Ishikawa (cell line): ENCODE results near the gene GBX1.

Experiments
- CEBPB ChIP-seq: IDR thresholded peaks from 2 replicates; pipeline ENCODE4 v1.6.1; 2012
- CREB1 ChIP-seq: IDR thresholded peaks from 2 replicates; pipeline ENCODE4 v1.6.1; 2012; ENCODE audit warnings: low read depth
- EGR1 ChIP-seq: IDR thresholded peaks from 2 replicates; pipeline ENCODE4 v1.6.1; 2012
- EP300 ChIP-seq: IDR thresholded peaks from 2 replicates; pipeline ENCODE4 v1.6.1; 2012; ENCODE audit warnings: borderline replicate concordance
- FOXM1 ChIP-seq: IDR thresholded peaks from 2 replicates; pipeline ENCODE4 v1.6.1; 2012; ENCODE audit warnings: low read depth, borderline replicate concordance
- MAX ChIP-seq: IDR thresholded peaks from 2 replicates; pipeline ENCODE4 v1.6.1; 2012
- NFIC ChIP-seq: IDR thresholded peaks from 2 replicates; pipeline ENCODE4 v1.6.1; 2012
- RAD21 ChIP-seq: IDR thresholded peaks from 2 replicates; pipeline ENCODE4 v1.6.1; 2012; ENCODE audit warnings: low read depth
- REST ChIP-seq: IDR thresholded peaks from 2 replicates; pipeline ENCODE4 v1.6.1; 2012; ENCODE audit warnings: low read depth, mild to moderate bottlenecking
- TAF1 ChIP-seq: IDR thresholded peaks from 2 replicates; pipeline ENCODE4 v1.6.1; 2012; ENCODE audit warnings: low read depth, mild to moderate bottlenecking
- TCF12 ChIP-seq: IDR thresholded peaks from 2 replicates; pipeline ENCODE4 v1.6.1; 2012; ENCODE audit warnings: low read depth
- TEAD4 ChIP-seq: IDR thresholded peaks from 2 replicates; pipeline ENCODE4 v1.6.1; 2012
- USF1 ChIP-seq: IDR thresholded peaks from 2 replicates; pipeline ENCODE4 v1.6.1; 2012
- YY1 ChIP-seq: IDR thresholded peaks from 2 replicates; pipeline ENCODE4 v1.6.1; 2012; ENCODE audit warnings: low read depth
- ZBTB7A ChIP-seq: IDR thresholded peaks from 2 replicates; pipeline ENCODE4 v1.6.1; 2012; ENCODE audit warnings: low read depth

The GBX1 gene

GRCh38 chr7:151207804-151208203 lies 40.3 kb upstream of the GBX1 start:
- TF ChIP-seq CEBPB (no peak), TCF12 (no peak), EGR1 (no peak), RAD21 (no peak), TEAD4 (no peak), ZBTB7A (no peak), FOXM1 (no peak), YY1 (no peak), REST (no peak), MAX (no peak), CREB1 (no peak), USF1 (no peak), NFIC (no peak), TAF1 (no peak), EP300 (no peak)

GRCh38 chr7:151207315-151207714 lies 39.8 kb upstream of the GBX1 start:
- no peak for TF ChIP-seq RAD21
- TF ChIP-seq YY1 = no peak
- TF ChIP-seq EP300 = no peak
- no peak for TF ChIP-seq CEBPB
- TF ChIP-seq TAF1 = no peak
- TF ChIP-seq NFIC = no peak
- TF ChIP-seq FOXM1 = no peak
- no peak for TF ChIP-seq TEAD4
- TF ChIP-seq CREB1 = no peak
- TF ChIP-seq TCF12 = no peak
- no peak for TF ChIP-seq EGR1
- no peak for TF ChIP-seq USF1
- no peak for TF ChIP-seq MAX
- no peak for TF ChIP-seq ZBTB7A
- TF ChIP-seq REST = no peak

- TF ChIP-seq TAF1 = no peak
- TF ChIP-seq MAX = no peak
- TF ChIP-seq TCF12 = no peak
- no peak for TF ChIP-seq REST
- no peak for TF ChIP-seq NFIC
- TF ChIP-seq CEBPB = no peak
- TF ChIP-seq FOXM1 = no peak
- TF ChIP-seq RAD21 = no peak
- no peak for TF ChIP-seq ZBTB7A
- no peak for TF ChIP-seq USF1
- no peak for TF ChIP-seq EP300
- no peak for TF ChIP-seq CREB1
- TF ChIP-seq YY1 = no peak
- no peak for TF ChIP-seq EGR1
- no peak for TF ChIP-seq TEAD4
These were observed 39.4 kb upstream of the GBX1 start for GRCh38 chr7:151206914-151207313.
